Karpas-422 (cell line): ENCODE measurements around the gene ATP6V0B. TPM values are rescaled to one million over a fixed set of nuclear protein-coding genes. Genes with fewer than 3 reads are reported as not detected.
A peak's percentile ranks its signal among the peaks of the same experiment; 100 is the strongest.

ENCODE experiments used
- DNase-seq: peaks from one replicate; pipeline ENCODE4 v3.0.0-alpha.2; 2015
- H2AFZ ChIP-seq: fragments of 200-600 bp; sonication (generic); 2 replicates; pipeline ENCODE4 v1.6.1; 2014; ENCODE audit warnings: antibody characterized with exemption, low read length, mixed read lengths
- H3K27ac ChIP-seq: fragments of 200-600 bp; sonication (generic); 2 replicates; pipeline ENCODE4 v1.5.1; 2014; ENCODE audit warnings: mild to moderate bottlenecking, low read length, moderate library complexity
- H3K27me3 ChIP-seq: fragments of 200-600 bp; sonication (generic); 2 replicates; pipeline ENCODE4 v1.6.1; 2014; ENCODE audit warnings: low read length, mixed read lengths
- H3K36me3 ChIP-seq: fragments of 200-600 bp; sonication (generic); 2 replicates; pipeline ENCODE4 v1.6.1; 2014; ENCODE audit warnings: low read length, mixed read lengths; ENCODE audit not compliant: insufficient read depth
- H3K4me1 ChIP-seq: fragments of 200-600 bp; sonication (generic); 2 replicates; pipeline ENCODE4 v1.6.1; 2014; ENCODE audit warnings: mild to moderate bottlenecking, low read length, mixed read lengths
- H3K4me2 ChIP-seq: fragments of 200-600 bp; sonication (generic); 2 replicates; pipeline ENCODE4 v1.6.1; 2014; ENCODE audit warnings: low read length, low read depth, mild to moderate bottlenecking; ENCODE audit not compliant: poor library complexity, severe bottlenecking
- H3K4me3 ChIP-seq: fragments of 200-600 bp; sonication (generic); 2 replicates; pipeline ENCODE4 v1.5.1; 2014; ENCODE audit warnings: mild to moderate bottlenecking, antibody characterized with exemption, low read length, mixed read lengths
- H3K79me2 ChIP-seq: fragments of 200-600 bp; sonication (generic); 2 replicates; pipeline ENCODE4 v1.6.1; 2014; ENCODE audit warnings: mild to moderate bottlenecking, low read length, mixed read lengths
- H3K9ac ChIP-seq: fragments of 200-600 bp; sonication (generic); 2 replicates; pipeline ENCODE4 v1.6.0; 2014; ENCODE audit warnings: low read length
- H3K9me2 ChIP-seq: fragments of 200-600 bp; sonication (generic), shearing (Covaris generic); replicated peaks from 2 replicates; pipeline ENCODE4 v1.6.0; 2014; ENCODE audit warnings: mild to moderate bottlenecking, low read length, moderate library complexity; ENCODE audit not compliant: insufficient read depth
- H3K9me3 ChIP-seq: fragments of 300-700, 200-600 bp; sonication (generic); 2 replicates; pipeline ENCODE4 v1.6.1; 2014; ENCODE audit warnings: low read length, mixed read lengths
- H4K20me1 ChIP-seq: fragments of 200-600 bp; sonication (generic); 2 replicates; pipeline ENCODE4 v1.6.1; 2014; ENCODE audit warnings: mild to moderate bottlenecking, antibody characterized with exemption, low read length, low read depth; ENCODE audit not compliant: insufficient read depth
- total RNA-seq: library from RNA; depleted of rRNA; stranded (reverse); fragments of >200 nt; shearing (Covaris generic); gene quantifications from 2 replicates; pipeline ENCODE4 v1.2.3, GENCODE V29; 2014; ENCODE audit warnings: low replicate concordance; rRNA removed

ATP6V0B gene
- total RNA-seq, 1 experiment from 2014 or later = 386 TPM

- Histone ChIP-seq H4K20me1 (no peaks in the 10 kb centered on the region), H3K4me3 (peak overlapping the region; percentile 51), H3K9me2 (no peaks in the 10 kb centered on the region), H3K79me2 (no peaks in the 10 kb centered on the region), H3K36me3 (no peaks in the 10 kb centered on the region), H2AFZ (no peak overlapping the region), H3K4me1 (peaks cover 54% of the 10 kb centered on the region), H3K27ac (peak overlapping the region; percentile 86), H3K9ac (peak overlapping the region; percentile 65), H3K9me3 (no peaks in the 10 kb centered on the region), H3K27me3 (no peaks in the 10 kb centered on the region), H3K4me2 (peak overlapping the region; percentile 74)
- no peak for DNase-seq
Measured at GRCh38 chr1:44024031-44024902, 49.5 kb downstream of the ATP6V0B start.

- Histone ChIP-seq H3K4me3 (peak overlapping the region; percentile 51), H3K27me3 (no peaks in the 10 kb centered on the region), H3K9me2 (no peaks in the 10 kb centered on the region), H3K4me2 (peak overlapping the region; percentile 74), H3K9ac (peak overlapping the region; percentile 65), H2AFZ (no peak overlapping the region), H4K20me1 (no peaks in the 10 kb centered on the region), H3K27ac (peak overlapping the region; percentile 86), H3K9me3 (no peaks in the 10 kb centered on the region), H3K79me2 (no peaks in the 10 kb centered on the region), H3K4me1 (peaks cover 59% of the 10 kb centered on the region), H3K36me3 (no peaks in the 10 kb centered on the region)
- peak; percentile 91 for DNase-seq
Measured at GRCh38 chr1:44024903-44025525, 50.3 kb downstream of the ATP6V0B start.

DNA sequence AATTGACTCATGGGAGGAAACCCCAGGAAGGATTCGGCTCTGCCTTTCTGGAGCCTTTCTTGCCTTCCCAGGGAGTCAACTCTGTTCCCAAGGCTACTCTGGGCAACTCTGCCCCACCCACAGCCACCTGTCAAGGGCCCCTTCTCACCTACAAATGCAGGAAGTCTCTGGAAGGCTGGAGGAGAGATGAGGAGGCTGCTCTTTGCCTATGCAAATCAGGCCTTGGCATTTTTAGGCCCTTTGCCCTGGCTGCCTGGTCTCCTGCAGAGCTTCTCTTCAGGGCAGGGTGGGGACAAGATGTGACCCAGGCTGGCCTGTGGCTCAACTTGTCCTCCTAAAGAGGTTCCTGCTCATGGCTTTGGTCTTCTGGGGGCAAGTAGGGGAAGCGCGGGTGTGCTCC is 51.1 kb downstream of the ATP6V0B start:
- Histone ChIP-seq H3K4me1 (peaks cover 64% of the 10 kb centered on the region), H2AFZ (peak overlapping the region; percentile 91; the same call in 1 of the 2 replicates), H3K27me3 (no peaks in the 10 kb centered on the region), H4K20me1 (no peaks in the 10 kb centered on the region), H3K9me3 (no peaks in the 10 kb centered on the region), H3K79me2 (no peaks in the 10 kb centered on the region), H3K9me2 (no peaks in the 10 kb centered on the region), H3K4me3 (peak overlapping the region; percentile 51), H3K4me2 (peak overlapping the region; percentile 74), H3K27ac (peak overlapping the region; percentile 86), H3K9ac (peak overlapping the region; percentile 65), H3K36me3 (no peaks in the 10 kb centered on the region)
- peak; percentile 83 for DNase-seq

- no peaks in the 10 kb centered on the region for H3K79me2 ChIP-seq
- no peaks in the 10 kb centered on the region for H3K9me3 ChIP-seq
- H3K27ac ChIP-seq = no peak overlapping the region
- H2AFZ ChIP-seq = no peak overlapping the region
- no peak overlapping the region for H3K4me3 ChIP-seq
- DNase-seq = no peak
- H4K20me1 ChIP-seq = no peaks in the 10 kb centered on the region
- no peak overlapping the region for H3K4me2 ChIP-seq
- H3K9ac ChIP-seq = no peak overlapping the region
- H3K27me3 ChIP-seq = no peaks in the 10 kb centered on the region
- no peaks in the 10 kb centered on the region for H3K9me2 ChIP-seq
- H3K4me1 ChIP-seq = peaks cover 73% of the 10 kb centered on the region
- H3K36me3 ChIP-seq = no peaks in the 10 kb centered on the region
Measured at GRCh38 chr1:44027320-44027719, 52.6 kb downstream of the ATP6V0B start.

Other genes starting within 250 kb of the ATP6V0B start
- gene ARTN, start 41.2 kb upstream of the ATP6V0B start, total RNA-seq = 1.0 TPM in 1 of 2 replicates, not detected in the other
- 19.8 and 23.3 TPM in 2 replicates for gene IPO13, start 28.0 kb upstream of the ATP6V0B start, total RNA-seq
- 42.2 and 44.4 TPM in 2 replicates for gene DPH2, start 5.0 kb upstream of the ATP6V0B start, total RNA-seq
- gene B4GALT2, start 4.2 kb downstream of the ATP6V0B start, total RNA-seq = 42.9 and 68.7 TPM in 2 replicates
- 28.1 and 34.7 TPM in 2 replicates for gene CCDC24, start 16.6 kb downstream of the ATP6V0B start, total RNA-seq
- 7.0 and 7.9 TPM in 2 replicates for gene SLC6A9, start 56.5 kb downstream of the ATP6V0B start, total RNA-seq
- gene KLF17, start 143.9 kb downstream of the ATP6V0B start, total RNA-seq = not detected in 2 replicates
- gene KLF18, start 166.7 kb downstream of the ATP6V0B start, total RNA-seq = not detected in 2 replicates
- 16.6 and 40.4 TPM in 2 replicates for gene DMAP1, start 238.5 kb downstream of the ATP6V0B start, total RNA-seq